GM18505 (cell line): Measurements from ENCODE around the gene DLG2.
"Not testable (repeated sequence)": the region's sequence is repeated elsewhere in the genome, so short reads cannot be mapped to it uniquely, and the experiment has no call there.

Source experiments
- ATAC-seq: cut with Tn5 transposase; IDR thresholded peaks from one replicate; pipeline ENCODE4 v1.9.1; 2021; ENCODE audit not compliant: unreplicated experiment
- POLR2A ChIP-seq: IDR thresholded peaks from 4 replicates; pipeline ENCODE4 v1.6.1; 2011; ENCODE audit warnings: borderline replicate concordance; ENCODE audit not compliant: insufficient read depth, insufficient read length; ENCODE audit errors: extremely low read depth

Gene DLG2

DNA sequence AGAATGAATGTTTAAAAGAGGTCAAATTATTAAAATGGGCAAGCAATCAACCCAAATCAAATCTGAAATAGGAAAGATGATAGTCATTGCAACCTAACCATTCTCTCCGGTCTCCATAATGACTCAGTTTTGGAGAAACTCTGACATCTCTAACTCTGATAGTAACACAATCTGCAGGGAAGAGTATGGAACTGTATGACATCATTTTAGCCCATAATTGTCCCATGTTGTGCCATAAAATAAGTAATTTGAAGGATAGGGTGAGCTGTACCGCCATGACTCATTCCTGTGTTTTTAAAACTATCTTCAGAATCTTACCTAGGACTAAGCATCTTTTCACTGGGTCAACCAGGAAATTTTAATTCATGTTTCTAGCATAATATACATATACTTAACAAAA is 350.8 kb downstream of the DLG2 start:
- ATAC-seq, result no peak
- no peak for TF ChIP-seq POLR2A

DNA sequence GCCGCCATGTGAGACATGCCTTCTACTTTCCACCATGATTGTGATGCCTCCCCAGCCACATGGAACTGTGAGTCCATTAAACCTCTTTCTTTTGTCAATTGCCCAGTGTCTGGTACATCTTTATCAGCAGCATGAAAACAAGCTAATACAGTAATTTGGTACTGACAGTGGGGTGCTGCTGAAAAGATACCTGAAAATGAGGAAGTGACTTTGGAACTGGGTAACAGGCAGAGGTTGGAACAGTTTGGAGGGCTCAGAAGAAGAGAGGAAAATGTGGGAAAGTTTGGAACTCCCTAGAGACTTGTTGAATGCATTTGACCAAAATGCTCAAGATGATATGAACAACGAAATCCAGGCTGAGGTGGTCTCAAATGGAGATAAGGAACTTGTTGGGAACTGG is 356.8 kb downstream of the DLG2 start:
- ATAC-seq, result not testable (repeated sequence)

DNA sequence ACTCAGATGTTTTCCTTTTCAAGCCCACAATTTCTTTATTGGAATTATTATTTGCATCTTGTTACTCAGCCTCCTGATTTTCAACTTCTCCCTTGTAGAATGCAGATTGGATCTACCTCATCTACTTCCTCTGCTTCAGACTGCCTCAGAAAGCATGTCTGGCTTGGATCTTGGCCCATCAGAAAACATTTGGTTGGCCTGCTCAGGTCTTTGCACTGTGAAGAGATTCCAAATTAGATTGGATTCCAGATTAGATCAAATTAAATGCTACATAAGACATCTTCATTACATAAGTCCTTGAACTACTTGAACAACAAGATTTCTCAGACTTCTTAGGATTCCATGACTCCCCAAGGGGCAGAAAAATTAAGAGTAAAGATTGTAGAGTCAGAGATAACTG is 358.0 kb downstream of the DLG2 start:
- TF ChIP-seq POLR2A, result no peak

DNA sequence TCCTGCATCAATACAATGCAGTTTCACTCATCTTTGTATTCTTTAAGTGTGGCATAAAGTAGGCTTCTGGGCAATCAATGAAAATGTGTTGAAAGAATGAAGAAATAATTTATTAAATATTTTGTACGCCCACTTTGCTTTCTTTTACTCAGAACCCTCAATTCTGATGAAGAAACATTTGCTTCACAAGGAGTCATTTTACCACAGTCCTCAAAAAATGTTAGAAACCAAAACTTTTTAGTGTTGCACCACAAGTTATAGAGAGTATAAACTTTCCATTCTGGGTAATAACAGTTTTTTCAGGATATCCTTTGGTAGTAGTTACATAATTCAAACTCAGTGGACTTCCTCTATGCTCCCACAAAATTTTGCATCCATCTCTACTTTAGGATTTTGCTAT is 360.5 kb downstream of the DLG2 start:
- no peak for TF ChIP-seq POLR2A
- no peak for ATAC-seq

More for the DNA sequence above, 358.0 kb downstream of the DLG2 start:
- ATAC-seq, result no peak

DNA sequence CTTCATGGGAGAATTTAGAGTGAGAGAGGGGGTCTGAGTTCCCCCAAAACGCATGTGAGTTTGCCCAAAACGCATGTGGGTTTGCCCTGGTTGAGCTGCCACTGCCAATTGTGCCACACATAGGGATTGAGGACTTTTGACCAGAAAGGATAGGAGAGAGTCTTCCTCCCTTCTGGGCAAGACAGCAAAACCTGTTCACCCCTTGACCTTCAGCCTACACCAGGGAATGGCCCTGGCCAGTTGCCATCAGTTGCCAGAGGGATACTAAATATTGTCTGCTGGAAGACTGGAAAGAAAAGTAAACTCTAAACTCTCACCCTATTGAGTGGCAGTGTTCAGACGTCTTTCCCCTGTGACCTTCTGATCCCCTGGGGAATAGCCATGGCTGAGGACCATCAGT is 363.8 kb downstream of the DLG2 start:
- no peak for TF ChIP-seq POLR2A
- no peak for ATAC-seq

DNA sequence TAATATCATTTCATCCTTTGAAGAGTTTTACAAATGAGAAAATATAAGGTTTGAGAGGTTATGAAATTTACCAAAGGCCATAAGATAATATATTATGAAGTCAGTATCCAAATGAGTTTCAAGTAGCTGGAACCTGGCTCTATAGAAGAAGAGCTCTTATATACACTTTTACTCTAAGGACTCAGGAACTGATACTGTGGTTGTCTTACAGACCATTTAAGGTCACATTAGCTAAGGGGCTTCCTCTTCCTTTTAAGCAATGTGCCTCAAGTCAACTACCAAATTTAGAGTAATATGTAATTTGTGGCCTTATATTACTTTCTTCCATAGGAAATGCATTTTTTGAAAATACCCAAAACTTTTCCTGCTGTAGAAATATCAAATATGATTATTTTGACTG is 369.3 kb downstream of the DLG2 start:
- ATAC-seq, result no peak
- TF ChIP-seq POLR2A, result no peak

DNA sequence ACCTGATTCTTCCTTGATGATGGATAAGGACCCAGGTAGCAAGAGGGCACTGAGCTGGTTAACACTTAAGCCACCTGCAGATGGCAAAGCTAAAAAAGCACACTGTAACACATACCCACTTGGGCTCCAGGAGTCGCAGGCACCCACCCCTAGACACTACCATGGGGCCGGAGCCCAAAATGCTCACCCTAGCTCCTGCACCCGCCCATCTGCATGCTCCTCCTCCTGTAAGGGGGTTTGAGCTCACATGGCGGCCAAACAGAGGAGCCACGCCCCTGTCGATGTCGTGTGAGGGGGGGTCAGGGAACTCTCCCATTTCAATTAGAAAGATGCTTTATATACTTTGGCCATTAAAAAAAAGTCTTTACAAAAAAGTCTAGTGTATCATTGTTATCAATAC is 370.7 kb downstream of the DLG2 start:
- TF ChIP-seq POLR2A, result no peak
- ATAC-seq, result no peak

DNA sequence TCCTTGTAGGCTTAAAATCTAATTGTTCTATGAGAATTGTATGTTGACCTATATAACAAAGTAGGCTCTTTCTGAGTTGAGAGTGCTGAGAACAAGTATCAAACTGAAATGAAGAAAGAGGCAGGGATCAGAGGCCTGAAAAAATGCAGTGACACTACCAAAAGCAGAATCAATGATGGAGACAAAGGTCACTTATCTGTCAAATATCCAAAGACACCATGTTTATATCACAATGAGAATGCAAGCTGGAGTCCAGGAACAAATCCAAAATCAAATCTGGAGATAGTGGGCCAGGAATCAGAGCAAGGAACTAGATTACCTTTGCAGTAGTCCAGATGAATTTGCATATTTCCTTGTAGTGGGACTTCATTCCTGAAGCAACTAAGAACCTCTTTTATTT is 377.7 kb downstream of the DLG2 start:
- no peak for TF ChIP-seq POLR2A
- ATAC-seq, result no peak

DNA sequence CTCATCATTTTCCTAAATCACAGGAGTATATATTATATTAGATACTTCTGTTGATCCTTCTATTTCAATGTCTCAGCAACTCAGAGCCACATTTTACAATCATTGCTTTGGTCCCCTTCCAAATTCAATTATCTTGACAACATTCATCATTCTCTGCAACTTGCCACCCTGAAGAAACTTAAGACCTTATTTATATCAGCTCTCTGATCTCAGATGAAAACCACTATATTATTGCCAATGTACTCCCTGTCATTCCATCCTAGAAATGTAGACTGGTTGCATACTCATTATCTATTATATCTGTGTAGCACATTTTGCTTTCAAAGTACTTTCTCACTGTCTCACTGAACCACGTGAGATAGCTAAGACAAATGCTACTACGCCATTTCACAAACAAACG is 379.3 kb downstream of the DLG2 start:
- ATAC-seq, result no peak
- no peak for TF ChIP-seq POLR2A

DNA sequence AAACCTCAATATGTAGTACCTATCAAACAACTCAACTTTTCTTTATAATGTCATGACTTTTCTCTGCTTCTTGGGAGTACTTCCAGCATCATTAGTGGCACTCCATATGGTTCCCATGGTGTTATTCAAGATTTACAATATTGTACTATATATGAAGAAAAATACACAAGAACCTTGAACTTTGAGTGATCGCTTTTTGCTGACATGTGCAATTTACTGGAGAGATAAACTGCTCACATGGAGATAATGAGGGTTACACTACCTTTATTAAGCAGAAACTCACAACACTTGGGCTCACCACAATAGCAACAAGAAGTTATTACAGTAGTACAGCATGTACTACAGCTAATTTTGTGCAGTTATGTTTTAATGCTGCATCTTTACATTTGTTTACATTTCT is 388.2 kb downstream of the DLG2 start:
- no peak for TF ChIP-seq POLR2A
- no peak for ATAC-seq

DNA sequence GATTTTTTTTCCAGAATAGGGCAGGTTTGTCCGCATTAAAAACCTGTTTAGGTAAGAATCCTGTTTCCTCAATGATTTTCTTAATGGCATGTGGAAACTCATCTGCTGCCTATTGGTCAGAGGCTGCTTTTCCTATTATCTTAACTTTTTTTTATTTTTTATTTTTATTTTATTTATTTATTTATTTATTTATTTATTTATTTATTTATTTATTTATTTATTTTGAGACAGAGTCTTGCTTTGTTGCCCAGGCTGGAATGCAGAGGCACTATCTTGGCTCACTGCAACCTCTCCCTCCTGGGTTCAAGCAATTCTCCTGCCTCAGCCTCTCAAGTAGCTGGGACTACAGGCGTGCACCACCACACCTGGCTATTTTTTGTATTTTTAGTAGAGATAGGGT is 389.1 kb downstream of the DLG2 start:
- not testable (repeated sequence) for ATAC-seq

DNA sequence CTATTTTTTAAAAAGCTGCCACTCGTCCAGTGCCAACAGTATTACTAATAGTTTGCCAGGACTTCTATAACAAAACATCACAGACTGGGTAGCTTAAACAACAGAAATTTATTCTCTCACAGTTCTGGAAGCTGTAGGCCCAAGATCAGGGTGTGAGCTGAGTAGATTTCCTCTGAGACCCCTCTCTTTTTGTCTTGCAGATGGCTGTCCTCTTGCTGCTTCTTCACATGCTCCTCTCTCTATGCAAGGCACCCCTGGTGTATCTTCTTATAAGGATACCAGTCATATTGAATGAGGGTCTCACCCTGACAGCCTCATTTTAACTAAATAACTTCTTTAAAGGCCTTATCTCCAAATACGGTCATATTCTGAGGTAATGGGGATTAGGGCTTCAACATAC is 390.9 kb downstream of the DLG2 start:
- ATAC-seq, result no peak
- no peak for TF ChIP-seq POLR2A

DNA sequence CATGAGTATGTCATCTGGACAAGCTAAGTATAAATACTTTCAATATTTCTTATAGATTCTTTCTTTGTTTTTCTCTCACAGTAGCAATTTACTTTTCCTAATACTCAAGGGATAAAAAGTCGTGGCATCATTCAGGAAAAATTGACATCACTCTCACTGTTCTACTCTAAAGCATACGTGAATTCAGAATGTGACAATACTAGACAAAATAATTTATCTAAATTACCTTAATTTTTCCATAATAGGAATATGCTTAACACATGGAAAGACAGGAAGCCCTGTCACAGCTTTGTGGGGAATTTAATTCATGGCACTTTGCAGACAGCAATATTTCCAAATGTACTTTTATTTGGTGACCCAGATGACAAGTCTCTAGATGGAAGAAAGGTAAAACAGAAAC is 394.6 kb downstream of the DLG2 start:
- ATAC-seq, result no peak
- no peak for TF ChIP-seq POLR2A

DNA sequence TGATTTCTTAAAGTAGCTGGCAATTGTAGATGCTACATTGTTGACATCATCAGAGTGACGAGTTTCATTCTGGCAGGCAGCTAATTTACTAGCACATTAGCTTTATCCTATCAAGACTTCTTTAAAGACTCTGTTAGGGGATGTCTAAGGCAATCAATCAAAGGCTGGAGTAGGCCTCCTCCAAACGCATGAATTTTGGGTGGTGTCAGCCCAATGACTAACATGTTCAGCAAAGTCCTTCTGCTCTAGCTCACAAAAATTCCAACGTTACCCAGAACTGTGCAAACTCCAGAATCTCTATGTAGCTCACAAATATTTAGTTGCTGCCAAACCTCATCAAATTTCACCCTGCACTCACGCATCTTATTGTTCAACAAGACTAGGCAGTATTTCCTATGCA is 395.6 kb downstream of the DLG2 start:
- no peak for ATAC-seq
- no peak for TF ChIP-seq POLR2A

DNA sequence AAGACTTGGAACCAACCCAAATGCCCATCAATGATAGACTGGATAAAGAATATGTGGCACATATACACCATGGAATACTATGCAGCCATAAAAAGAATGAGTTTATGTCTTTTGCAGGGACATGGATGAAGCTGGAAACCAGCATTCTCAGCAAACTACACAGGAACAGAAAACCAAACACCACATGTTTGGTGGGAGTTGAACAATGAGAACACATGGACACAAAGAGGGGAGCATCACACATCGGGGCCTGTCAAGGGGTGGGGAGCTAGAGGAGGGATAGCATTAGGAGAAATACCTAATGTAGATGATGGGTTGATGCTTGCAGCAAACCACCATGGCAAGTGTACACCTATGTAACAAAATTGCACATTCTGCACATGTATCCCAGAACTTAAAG is 397.4 kb downstream of the DLG2 start:
- ATAC-seq, result not testable (repeated sequence)

DNA sequence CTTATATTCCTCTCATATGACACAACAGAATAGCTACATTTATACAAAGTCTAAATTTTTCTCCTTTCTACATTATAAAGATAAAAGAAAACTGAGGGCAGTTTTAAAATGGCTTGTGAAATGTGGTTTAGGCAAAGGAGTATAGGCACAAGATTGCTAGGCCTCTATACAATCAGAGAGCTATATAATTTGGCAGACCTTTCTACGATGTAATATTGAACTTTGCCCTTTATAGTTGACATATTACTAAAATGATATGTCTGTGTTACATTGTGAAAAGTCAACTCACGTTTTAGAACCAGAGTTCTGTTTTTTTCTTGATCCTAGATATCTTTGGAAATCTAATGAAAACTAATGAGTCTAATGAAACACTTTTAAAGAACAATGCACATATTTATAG is 430.2 kb downstream of the DLG2 start:
- no peak for ATAC-seq
- no peak for TF ChIP-seq POLR2A
